Activated T-cell treated with anti-CD3 and anti-CD28 coated beads for 24 hours (primary cell): ENCODE results near the gene BTG2.
A peak's percentile ranks its signal among the peaks of the same experiment; 100 is the strongest.

Experiments used
- DNase-seq: peaks from one replicate; pipeline ENCODE4 v3.0.0-alpha.2; 2020; ENCODE audit warnings: low read depth

Gene BTG2

DNA sequence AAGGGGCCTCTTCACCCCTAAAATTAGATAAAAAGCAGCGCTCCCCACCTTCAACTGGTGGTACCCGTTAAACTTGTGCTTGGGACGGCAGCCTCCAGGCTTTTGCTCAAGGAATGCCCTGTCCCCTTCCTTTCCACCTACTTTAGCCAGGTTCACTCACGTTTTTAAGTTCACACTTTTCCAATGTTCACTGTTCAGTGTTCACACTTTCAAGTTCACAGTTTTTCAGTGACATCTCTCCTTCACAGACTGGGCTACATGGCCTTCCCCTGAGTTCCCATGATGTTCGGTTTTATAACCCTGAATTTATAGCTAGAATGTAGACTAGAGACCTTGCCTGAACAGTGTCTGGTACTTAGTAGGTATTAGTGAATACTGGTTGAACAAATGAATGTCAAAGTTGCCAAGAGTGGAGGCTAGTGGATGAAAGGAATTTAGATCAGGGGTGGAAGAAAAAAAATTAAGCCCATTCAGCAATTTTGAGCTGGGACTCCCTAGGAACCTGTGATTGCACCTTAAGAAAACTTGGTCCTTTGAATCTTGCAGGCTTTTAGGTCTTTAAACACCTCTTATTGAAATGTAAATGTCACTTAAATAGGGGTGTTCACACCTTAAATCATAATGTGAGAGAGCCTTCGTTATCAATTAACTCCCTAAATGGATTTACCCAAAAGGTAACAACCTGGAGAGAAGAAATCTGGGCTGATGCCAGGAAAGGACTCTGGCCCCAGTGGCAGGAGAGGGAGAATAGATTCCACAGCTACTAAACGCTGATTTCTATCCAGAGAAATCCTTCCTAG lies 12.3 kb downstream of the BTG2 start:
- DNase-seq, result no peak

DNA sequence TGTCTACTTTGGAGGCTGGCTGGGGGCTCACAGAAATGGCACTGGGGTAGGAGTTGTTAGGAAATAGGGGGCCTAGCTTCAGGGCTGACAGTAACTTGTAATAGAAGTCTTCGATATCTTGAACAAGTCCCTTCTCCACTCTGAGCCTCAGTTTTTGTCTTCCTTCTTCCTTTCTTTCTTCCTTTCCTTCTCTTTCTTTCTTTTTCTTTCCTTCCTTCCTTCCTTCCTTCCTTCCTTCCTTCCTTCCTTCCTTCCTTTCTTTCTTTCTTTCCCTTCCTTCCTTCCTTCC lies 12.9 kb downstream of the BTG2 start:
- DNase-seq, result no peak

DNA sequence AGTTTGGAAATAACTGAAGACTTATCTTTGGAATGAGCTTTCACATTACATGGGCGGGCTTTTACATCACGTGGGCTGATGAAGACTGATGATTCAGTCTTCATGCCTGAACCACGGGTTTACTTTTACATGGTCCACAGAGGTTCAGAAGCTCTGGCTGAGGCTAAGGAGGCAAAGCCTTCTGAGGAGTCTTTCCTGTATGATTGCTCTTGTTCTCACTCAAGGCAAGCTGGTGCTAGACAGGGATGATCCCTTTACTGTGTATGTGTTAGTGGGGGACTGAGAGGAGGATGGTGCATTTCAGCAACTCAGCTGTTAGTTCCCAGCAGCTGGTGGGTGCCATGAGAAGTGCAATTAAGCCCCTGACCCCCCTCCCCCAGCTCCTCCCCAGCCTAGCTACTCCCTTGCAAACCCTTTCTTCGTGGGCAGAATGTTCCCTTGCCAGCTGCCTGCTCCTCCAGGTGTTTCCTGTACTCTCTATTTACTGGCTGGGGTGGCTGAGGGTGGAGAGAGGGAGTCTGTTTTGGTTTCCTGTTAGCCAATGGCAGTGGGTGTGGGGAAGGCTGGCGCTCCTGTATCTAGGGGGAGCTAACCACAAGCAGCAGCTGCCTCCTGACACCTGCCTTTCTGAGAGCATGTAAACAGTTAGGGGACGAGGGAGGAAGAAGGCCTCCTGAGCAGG lies 15.4 kb downstream of the BTG2 start:
- DNase-seq, result no peak

DNA sequence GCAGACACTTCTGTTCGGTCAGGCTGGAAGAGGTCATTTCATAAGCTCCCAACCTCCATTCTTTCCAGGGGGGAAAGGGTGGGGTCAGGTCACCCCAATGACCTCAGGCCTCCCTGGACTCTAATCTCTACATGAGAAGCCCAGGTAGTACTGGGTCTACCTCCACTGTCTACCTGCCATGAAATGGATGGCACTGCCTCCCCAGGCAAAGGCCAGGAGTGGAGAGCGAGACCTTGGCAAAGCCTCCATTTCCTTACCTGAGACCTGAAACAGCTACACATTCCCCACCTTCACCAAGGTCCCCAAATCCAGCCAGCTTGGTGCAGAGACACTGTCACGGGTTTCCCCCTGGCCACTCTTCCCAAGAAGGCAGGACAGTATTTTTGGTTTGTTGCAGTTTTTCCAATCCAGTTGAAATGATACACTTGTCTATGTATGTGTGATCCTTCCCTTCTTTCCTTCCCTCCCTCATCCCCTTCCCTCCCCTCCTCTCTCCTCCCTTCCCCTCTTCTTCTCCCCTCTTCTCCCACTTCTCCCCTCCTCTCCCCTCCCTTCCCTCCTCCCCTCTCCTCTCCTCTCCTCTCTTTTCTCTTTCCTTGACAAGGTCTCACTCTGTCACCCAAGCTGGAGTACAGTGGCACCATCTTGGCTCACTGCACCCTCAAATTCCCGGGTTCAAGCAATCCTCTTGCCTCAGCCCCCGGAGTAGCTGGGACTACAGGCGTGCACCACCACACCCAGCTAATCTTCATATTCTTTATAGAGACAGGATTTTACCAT lies 16.1 kb downstream of the BTG2 start:
- no peak for DNase-seq

DNA sequence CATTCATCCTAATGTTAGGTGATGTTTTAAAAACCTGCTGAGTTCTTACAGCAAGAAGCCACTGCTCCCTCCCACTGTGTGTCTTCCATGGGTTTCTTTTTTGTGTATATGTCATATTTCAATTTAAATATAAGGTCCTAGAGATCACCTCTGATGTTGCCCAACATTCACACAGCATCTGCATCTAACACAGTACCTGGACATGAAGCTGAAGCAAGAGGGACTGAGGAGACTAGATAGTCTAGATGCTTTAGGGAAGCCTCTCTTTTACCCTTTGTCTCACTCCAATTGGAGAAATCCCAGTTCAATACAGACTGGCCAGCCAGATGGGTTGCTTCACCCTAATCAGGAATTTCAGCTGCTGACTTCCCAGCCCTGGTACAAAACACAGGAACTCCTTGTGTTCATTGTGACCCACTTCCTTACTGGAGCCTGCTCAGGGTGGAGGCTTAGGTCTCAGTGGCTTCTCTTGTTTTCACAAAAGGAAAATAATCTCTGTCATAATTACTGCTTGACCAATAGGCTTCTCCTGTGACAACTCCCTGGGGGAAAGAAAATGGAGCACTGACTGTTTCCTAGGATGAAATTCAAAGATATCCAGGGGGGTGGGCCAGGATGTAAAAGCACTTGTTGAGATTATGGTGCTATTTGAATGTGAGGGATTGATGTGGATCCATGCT lies 17.3 kb downstream of the BTG2 start:
- DNase-seq, result no peak

DNA sequence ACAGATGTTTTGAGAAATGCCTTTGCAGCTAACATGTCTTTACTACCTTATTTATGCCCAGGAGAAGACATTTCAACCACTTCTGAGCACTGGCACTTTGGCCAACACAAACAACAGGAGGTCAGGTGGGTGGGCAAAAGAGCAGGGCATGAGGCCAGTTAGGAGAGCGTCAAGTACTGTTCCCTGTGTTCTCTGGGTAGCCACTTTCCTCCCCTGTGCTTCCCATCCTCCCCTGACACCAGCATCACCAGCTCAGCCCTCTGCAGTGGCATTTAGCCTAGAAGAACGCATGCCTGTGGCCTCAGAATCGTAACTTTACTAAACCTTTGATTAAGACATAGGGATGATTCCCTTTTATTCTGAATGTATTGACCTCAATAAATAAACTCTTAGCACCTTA lies 18.3 kb downstream of the BTG2 start:
- DNase-seq, result no peak

DNA sequence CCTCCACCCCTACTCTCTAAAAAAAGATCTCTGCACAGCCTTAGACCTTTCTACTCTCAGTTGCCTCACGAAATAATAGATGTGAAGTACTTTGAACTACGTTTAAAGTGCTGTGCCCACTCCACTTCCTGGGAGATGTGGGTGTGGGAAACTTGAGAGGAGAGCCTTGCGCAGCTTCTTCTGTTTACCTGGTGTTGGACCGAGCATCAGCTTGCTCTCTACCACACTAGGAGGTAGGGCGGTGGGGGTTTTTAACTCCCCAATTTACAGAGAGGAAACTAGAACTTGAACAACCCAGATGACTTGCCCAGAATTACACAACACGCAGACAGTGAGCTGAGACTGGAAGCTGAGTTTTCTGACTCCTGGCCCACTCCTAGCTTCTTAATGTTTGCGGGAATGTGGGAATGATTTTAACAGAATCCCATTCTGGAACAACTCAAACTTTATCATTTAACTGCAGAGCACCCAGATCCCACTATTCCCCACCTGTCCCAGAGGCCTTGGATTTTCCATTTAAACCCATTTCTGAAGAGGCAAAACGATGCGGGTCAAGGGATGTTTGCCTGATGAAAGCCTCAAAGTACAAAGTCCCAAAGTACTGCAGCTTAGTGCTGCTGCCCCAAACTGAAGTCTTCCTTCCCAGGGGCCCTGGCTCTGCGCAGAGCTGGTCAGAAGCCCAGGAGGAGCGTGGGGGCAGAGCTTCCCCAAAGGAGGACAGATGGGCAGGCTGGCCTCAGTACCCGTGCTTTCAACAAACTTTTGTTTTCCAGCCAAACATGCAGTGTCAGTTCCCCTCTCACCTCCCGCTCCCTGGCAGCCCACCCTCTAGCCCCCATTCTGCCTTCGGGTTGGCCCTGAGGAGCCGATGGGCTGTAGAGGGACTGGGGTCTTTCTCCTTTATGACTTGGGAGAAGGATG lies 19.0 kb downstream of the BTG2 start:
- DNase-seq, result no peak

DNA sequence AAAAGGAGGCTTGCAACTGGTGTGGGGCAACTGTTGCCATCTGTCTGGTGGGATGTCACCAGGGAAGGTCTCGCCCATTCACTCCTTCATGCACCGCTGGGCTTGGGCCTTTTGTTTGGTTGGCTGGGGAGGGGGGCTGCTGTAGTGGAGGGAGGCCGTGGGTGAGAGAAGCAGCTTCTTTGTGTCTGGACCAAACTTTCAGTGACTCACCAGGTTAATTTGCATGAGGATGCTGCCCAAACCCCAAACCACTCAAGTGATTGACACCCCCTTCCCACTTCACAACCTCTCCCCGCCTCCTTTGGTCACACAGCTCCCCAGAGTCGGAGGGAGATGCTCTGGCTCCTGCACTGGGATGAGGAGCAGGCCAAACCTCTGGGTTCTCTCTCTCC lies 19.7 kb downstream of the BTG2 start:
- DNase-seq, result peak; percentile 38

DNA sequence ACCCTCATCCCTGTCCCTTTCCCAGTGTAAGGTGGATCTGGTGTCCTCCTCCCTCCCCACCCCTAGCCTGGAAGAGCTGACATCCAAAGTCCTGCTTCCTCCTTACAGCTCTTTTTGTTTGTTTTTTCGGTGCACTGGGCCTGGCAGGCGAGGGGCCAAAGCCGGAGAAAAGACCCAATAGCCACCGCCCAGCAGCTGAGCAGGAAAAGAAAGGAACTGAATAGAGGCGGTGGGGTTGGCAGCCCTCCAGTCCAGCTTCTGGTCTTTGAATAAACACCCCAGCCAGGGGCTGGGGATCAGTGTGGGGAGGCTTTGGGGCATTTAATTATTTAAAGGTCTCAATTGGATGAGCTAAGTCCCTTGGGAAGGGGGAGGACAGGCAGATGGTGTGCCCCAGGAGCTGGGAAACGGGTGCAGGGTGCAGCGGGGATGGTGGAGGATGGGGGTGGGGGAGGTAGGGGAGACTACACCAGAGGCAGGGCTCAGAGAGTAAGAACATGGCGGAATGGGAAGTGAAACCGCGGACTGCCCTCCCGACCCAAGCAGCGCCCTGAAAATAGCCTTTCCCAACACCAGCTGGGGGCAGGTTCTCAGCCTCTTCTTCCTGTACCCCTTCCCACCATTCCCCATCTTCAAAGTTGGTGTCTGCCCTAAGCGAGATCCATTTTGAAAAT lies 20.2 kb downstream of the BTG2 start:
- no peak for DNase-seq

DNA sequence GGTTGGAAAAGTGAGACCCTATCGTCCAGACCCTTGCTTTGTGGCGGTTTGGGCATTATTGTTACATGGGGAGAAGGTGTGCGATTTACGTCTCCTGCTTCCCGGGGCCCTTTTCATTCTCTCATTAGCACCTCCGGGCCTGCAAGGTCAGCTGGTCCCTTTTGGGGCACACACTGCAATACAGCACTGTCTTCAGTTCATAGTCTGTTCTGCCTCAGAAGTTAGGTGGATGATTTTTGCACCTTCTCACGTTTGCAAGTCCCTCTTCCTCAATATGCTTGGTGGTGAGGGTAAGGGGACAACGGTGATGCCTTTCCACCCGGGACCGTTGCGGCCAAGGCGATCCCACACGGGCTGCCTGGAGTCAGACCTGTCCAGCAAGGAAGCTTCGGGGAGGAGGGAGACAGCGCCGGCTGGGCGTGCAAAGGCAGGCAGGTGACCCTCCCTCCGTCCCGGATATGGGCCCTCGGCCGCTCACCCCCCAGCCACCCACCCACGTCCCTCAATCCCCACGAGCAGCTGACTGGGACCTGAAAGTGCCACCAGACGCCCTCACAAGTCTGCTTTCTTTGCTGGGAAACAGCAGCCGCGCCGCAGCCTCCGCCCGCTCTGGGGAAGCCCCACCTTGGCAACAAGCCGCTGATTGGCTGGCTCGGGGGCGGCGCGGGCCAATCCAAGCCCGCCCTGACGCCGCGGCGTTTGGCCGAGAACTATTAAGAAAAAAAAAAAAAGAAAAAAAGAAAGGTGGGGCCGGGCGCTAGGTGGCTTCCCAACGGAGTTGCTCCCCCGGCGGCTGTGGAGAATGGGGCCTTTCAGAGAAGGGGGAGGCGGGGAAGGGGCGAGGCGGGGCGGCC lies 21.7 kb downstream of the BTG2 start:
- peak; percentile 90 for DNase-seq

DNA sequence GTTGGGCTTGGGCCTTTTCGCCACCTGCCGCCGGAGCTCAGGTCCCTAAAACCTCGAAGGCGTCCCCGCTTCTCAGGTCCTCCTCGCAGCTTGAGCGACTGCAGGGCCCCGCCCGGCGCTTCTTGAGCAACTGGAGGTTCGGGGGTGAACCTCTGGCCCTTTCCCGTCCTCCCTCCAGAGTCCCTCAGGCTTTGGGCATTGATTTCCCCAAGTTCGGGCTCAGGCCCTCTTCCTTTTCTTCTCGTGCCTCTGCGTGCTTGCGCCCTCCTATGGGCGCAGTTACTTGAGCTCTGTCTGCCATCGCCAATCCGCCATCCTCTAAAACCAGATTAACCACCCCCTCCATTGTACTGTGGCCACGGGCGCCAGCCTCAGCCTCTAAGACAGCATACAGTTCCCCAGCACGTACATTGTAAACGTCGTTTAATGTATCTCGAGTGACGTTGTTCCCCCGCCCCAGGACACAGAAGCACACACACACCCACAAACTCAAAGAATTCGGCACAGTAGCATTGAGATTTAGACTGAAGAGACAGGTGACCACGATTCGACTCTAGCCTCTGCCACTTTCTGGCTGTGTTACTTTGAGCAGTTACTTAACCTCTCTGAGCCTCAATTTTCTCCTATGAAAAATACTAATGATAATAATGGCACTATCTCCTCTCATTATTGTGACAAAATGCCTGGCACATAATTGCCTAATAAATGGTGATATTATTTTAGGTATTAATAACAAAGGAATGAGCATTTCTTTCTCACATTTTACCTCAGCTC lies 22.6 kb downstream of the BTG2 start:
- DNase-seq, result peak; percentile 43

DNA sequence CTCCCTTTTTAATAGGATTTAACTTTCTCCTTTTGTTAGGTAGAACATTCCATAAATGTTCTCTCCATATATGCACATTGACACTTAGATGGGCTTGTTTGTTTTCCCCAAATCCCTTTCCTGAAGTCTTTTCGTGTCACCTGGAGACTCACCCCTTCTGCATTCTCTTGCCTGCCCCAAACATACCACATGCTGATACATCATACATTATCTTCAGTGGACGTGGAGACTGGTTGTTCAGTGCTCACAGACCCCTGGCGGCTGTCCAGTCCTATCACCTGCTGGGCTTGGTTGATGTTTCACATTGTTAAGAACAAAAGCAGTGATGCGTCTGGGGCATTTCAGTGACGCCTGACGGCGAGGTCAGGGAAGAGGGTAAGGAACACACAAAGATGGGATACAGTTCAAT lies 23.4 kb downstream of the BTG2 start:
- DNase-seq, result no peak

DNA sequence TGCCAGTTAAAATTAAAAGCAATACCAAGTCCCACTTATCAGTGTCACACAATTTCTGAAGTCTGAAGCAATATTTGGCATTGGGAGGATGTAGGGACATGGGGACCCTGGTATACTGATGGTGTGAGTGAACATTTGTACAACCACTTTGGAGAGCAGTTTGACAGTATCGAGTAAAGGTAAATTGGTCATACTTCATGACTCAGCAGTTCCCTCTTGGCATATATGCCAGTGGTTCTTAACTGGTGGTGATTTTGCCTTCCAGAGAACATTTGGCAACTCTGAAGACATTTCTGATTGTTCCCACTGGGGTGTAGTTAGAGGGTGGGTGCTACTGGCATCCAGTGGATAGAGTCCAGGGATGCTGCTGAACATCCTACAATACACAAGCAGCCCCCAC lies 25.9 kb downstream of the BTG2 start:
- DNase-seq, result no peak

DNA sequence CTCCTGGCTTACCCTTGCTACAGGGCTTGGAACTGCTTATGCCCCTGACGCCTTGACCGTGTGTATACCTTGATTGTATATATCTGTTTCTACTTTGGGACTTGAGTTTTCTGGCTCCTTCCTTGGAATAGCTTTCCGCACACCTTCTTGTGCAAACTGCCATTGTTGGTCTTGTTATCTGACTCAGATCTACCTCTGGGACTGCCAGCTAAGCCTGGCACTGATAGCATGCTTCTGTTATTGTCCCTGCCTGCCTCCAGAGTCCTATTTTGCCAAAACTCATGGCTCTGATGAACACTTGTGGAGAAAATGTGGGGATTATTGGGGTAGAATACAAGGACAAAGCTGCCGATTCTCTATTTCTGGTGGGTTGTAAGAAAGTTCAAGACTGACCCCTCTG lies 30.2 kb downstream of the BTG2 start:
- no peak for DNase-seq

DNA sequence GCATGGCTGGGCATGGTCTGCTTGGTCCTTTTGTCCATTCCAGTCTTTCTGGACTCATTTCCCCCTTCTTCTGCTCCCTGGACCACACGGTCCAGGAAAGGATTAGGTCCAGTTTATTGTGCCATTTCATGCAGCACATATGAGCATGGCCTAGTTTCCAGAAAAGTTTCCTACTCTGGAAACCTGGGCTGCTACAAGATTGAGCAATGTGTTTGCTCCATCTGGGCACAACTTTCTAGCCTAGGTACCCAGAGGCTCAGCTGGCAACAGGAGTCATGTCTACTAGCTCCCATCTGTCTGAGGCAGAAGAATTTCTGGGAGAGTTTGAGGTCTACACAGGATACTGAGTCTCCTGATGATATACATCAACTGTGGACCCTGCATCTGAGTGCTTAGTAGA lies 30.8 kb downstream of the BTG2 start:
- no peak for DNase-seq

DNA sequence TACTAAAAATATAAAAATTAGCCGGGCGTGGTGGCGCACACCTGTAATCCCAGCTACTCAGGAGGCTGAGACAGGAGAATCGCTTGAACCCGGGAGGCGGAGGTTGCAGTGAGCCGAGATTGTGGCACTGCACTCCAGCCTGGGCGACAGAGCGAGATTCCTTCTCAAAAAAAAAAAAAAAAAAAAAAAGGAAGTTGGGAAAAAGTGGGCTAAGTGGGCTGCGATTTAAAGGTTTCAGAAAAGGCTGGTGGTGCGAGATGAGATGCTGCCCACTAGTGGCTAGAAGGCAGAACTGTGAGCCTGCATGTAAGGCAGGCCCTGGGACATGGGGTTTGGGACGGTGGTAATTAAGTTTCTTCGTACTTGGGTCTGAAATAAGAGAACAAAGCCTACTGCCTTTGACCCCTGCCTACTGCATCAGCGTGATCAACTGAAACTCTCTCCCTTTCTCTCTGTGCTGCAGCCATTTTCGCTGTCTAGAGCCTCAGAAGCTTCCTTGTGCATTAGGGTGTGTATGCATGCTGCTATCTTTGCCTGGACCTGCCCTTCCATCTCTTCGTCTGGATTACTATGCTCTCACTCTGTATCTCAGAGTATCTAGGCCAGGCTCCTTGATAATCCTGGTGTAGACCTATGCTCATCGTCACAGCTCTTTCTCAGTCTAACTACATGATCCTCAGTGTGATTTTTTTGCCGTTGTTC lies 33.2 kb downstream of the BTG2 start:
- DNase-seq, result peak; percentile 43

DNA sequence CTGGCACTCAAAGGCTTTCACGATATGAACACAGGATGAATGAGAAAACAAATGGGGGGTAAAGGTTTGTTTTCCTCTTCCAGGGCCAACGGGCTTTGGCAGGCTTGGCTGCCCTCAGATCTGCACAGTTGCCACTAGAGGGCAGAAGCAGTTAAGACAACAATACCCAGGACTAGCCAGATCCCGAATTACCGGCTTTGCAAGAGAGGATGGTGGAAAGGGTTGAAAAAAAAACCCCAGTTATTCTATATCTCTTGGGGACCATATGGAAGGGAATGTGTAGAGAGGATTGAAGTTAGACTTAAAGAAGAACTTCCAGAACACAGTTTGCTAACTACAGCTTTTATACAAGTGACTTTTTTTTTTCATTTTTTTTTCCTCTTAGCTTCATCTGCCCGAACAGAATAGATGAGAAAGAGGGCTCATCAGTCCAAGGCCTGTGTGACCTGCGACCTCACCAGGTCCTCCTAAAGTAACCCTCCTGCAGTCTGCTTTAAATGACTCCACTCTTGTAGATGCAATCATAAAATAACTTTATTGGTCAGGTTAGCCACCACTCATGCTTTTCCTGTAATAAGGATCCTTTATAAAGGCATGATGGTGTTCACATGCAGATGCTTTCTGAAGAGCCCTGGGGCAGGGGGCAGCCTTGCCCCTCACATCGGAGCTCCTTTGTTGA lies 34.9 kb downstream of the BTG2 start:
- peak; percentile 48 for DNase-seq
